HG03575 (cell line): ENCODE results near the gene TCIRG1.

Experiments used
- ATAC-seq: cut with Tn5 transposase; IDR thresholded peaks from one replicate; pipeline ENCODE4 v1.9.1; 2021; ENCODE audit not compliant: unreplicated experiment, insufficient number of reproducible peaks, low FRiP score; ENCODE audit errors: extremely low read depth

Gene TCIRG1

GRCh38 chr11:68003846-68004550, 34.8 kb upstream of the TCIRG1 start, which contains the start of gene UNC93B1:
TSS of gene UNC93B1 (minus strand) at chr11:68004097. CDS start at chr11:68004043, 54 bp downstream.
- ATAC-seq: no peak

- no peak for ATAC-seq
Observed at GRCh38 chr11:68004551-68005335, 34.1 kb upstream of the TCIRG1 start.

GRCh38 chr11:68006606-68007166, 32.1 kb upstream of the TCIRG1 start:
- no peak for ATAC-seq

- ATAC-seq: no peak
Observed at GRCh38 chr11:68007498-68008380, 31.1 kb upstream of the TCIRG1 start.

GRCh38 chr11:68008381-68009337, 30.2 kb upstream of the TCIRG1 start:
- ATAC-seq: no peak

GRCh38 chr11:68009391-68010089, 29.3 kb upstream of the TCIRG1 start:
- no peak for ATAC-seq

- no peak for ATAC-seq
Observed at GRCh38 chr11:68010090-68011041, 28.5 kb upstream of the TCIRG1 start, which contains the start of gene ALDH3B1. TSS of gene ALDH3B1 (plus strand) at chr11:68010327. CDS start at chr11:68015298, 4,971 bp downstream.

- ATAC-seq: no peak
Observed at GRCh38 chr11:68011051-68011943, 27.5 kb upstream of the TCIRG1 start.

DNA sequence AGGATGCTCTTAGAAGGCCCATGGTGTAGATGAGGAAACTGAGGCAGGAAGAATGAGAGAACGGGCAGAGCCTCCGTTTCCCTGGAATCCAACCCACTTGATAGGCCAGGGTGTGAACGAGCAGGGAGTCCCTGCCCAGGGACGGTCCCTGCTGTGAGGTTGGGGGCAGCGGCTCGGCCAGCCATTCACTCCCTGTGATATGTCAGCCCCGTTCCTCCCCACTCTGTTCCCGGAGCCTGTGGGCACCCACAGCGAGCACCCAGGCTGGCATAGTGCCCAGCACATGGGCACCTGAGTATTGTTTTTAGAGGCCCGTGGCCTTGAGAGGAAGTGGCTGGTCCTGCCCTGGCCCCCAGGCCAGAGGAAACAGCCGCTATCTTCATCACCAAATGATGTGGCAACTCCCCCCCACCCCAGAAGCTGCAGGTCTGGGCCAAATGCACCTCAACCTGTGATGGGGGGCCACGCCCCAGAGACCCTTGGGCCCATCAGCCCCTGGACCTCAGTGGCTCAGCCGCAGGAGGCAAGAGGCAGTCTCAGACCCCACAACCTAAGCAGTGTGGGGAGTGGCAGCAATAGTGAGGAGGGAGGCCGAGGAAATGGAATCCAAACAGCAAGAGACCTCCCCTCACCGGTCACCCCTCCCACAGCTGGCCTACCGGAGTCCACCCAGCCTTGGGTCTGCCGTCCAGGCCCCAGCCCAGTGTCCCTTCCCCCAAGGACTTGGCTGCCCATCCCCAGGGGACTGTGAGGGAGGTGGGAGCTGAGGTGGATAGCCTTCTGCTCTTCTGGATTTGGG, 26.6 kb upstream of the TCIRG1 start:
- ATAC-seq: no peak

GRCh38 chr11:68012843-68013610, 25.8 kb upstream of the TCIRG1 start:
- no peak for ATAC-seq

- no peak for ATAC-seq
Observed at GRCh38 chr11:68013611-68014156, 25.1 kb upstream of the TCIRG1 start.

DNA sequence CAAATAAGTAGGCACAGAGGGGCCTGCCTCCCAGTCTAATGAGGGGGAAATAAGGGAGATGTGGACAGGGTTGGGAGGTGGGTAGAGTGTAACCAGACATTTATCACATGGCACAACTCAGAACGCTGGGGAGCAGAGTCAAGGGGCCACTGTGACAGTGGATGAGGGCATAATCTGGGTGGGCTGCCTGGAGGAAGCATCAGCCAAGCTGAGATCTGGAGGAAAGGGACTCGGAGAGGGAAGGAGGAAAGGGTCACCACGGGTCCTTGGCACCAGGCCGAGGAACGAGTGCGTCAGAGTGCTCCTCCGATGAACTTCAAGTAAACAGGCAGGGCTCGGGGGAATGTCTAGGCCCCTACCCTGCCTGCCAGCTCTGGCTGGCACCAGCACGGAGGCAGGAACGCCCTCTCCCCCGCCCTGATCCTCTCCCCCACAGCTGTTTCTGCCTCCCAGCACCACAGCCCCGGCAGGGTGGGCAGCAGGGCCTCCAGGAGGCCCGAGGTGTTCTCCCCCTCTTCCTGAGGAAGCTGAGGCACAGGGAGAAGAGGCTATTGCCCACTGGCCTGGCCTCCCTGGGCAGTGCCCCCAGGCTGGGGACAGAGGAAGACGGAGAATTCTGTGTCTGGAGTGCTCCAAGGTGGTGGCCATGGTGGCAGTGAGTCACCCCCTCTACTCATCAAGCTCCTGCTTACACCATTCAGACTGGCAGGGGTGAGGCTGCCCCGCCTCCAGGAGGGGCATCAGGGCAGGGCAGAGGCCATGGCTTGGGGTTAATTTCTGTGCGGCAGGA, 24.5 kb upstream of the TCIRG1 start:
- ATAC-seq: no peak

GRCh38 chr11:68014947-68015447, 23.8 kb upstream of the TCIRG1 start:
- no peak for ATAC-seq
